Astrocyte of the spinal cord (primary cell): Measurements from ENCODE around the gene CD22.

Experiments used
- DNase-seq: peaks from one replicate; pipeline ENCODE4 v3.0.0; 2011; ENCODE audit warnings: low read depth, low spot score
- H3K4me3 ChIP-seq: 2 replicates; pipeline ENCODE4 v1.5.1; 2011; ENCODE audit warnings: low read depth, mild to moderate bottlenecking, low read length, moderate library complexity
- in situ Hi-C: cut with HindIII; loops from 2 replicates; pipeline ENCODE4 v1.10.0; 2017; ENCODE audit warnings: low sequenced_read_pairs
- TF ChIP-seq, protein P1 (sequence below): IDR thresholded peaks from 2 replicates; pipeline ENCODE4 v1.5.1; 2012; ENCODE audit warnings: low read depth, mild to moderate bottlenecking, low read length, inconsistent platforms

The CD22 gene

GRCh38 chr19:35337984-35338296 lies 9.0 kb downstream of the CD22 start:
- in situ Hi-C loops = no loop called here
- TF ChIP-seq, protein P1, sequence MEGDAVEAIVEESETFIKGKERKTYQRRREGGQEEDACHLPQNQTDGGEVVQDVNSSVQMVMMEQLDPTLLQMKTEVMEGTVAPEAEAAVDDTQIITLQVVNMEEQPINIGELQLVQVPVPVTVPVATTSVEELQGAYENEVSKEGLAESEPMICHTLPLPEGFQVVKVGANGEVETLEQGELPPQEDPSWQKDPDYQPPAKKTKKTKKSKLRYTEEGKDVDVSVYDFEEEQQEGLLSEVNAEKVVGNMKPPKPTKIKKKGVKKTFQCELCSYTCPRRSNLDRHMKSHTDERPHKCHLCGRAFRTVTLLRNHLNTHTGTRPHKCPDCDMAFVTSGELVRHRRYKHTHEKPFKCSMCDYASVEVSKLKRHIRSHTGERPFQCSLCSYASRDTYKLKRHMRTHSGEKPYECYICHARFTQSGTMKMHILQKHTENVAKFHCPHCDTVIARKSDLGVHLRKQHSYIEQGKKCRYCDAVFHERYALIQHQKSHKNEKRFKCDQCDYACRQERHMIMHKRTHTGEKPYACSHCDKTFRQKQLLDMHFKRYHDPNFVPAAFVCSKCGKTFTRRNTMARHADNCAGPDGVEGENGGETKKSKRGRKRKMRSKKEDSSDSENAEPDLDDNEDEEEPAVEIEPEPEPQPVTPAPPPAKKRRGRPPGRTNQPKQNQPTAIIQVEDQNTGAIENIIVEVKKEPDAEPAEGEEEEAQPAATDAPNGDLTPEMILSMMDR = no peak

DNA sequence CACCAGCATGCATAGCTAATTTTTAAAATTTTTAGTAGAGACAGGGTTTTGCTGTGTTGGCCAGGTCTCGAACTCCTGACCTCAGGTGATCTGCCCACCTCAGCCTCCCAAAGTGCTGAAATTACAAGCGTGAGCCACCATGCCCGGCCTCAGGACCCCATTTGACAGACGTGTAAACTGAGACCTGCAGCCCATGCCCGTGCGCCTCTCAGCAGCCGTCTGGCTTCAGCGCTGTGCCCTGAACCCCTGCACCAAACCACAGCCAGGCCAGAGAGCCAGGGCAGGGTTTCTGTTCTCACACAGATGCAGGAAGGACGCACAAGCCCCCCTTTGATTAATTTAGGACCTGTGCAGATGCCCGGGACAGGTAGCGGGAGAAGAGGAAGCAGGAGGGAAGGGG lies 11.4 kb downstream of the CD22 start:
- TF ChIP-seq, protein P1 = no peak
- no peak for DNase-seq
- in situ Hi-C loops = no loop called here
- H3K4me3 ChIP-seq = no peak overlapping the region

More at GRCh38 chr19:35337984-35338296, 9.0 kb downstream of the CD22 start:
- no peak for DNase-seq
- H3K4me3 ChIP-seq = no peak overlapping the region

- in situ Hi-C loops = no loop called here
- H3K4me3 ChIP-seq = no peak overlapping the region
- TF ChIP-seq, protein P1 = no peak
- DNase-seq = no peak
These were observed 12.0 kb downstream of the CD22 start for GRCh38 chr19:35341006-35341405.

DNA sequence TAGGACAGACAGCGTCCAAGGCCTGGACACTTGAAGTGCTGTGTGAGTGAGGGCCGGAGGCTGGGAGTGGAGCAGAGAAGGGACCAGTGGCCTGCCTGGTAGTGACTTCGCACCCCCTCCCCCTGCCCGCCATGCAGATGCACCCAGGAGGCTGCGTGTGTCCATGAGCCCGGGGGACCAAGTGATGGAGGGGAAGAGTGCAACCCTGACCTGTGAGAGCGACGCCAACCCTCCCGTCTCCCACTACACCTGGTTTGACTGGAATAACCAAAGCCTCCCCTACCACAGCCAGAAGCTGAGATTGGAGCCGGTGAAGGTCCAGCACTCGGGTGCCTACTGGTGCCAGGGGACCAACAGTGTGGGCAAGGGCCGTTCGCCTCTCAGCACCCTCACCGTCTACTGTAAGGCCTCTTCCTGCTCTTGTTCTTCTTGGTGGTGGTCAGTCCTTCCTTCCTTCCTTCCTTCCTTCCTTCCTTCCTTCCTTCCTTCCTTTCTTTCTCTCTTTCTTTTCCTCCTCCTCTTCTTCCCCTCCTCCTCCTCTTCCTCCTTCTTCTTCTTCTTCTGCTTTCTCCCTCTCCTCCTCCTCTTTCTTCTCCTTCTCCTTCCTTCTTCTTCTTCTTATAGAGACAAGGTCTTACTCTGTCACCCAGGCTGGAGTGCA lies 12.7 kb downstream of the CD22 start:
- DNase-seq = no peak
- in situ Hi-C loops = no loop called here
- TF ChIP-seq, protein P1 = no peak
- no peak overlapping the region for H3K4me3 ChIP-seq

- TF ChIP-seq, protein P1 = no peak
- DNase-seq = no peak
- in situ Hi-C loops = no loop called here
- H3K4me3 ChIP-seq = no peak overlapping the region
These were observed 13.4 kb downstream of the CD22 start for GRCh38 chr19:35342430-35342829.

GRCh38 chr19:35344511-35345031 lies 15.6 kb downstream of the CD22 start:
- DNase-seq = no peak
- in situ Hi-C loops = no loop called here
- TF ChIP-seq, protein P1 = no peak
- no peak overlapping the region for H3K4me3 ChIP-seq

DNA sequence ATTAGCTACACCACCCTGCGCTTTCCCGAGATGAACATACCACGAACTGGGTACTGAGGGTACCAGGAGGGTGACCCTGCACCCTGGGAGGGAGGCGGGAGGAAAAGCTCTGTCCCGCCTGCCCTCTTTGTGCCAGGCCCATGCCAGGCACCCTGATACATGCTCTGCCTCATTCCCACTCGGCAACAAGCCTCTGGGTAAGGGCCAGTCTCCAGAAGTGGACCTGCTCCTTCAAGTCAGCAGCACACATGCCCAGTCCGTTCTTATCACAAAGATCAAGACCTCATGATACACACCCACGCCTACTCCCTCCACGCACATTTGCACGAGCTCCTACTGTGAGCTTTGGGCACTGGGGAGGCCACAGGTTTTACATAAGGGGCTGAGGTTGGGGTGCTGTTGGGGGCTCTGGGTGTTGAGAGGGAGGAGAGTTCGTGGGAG lies 16.7 kb downstream of the CD22 start:
- in situ Hi-C loops = no loop called here
- TF ChIP-seq, protein P1 = no peak
- no peak for DNase-seq
- H3K4me3 ChIP-seq = no peak overlapping the region
